ENCODE data around the gene TASP1. TPM values are rescaled to one million over a fixed set of nuclear protein-coding genes. Genes with fewer than 3 reads are reported as not detected.

Gene TASP1
- total and polyA plus RNA-seq, 10 of the 15 experiments (the other 5 are each of a cell fraction or from before 2014, with no cell fraction given): 7.4 to 17.8 (median 10.5) TPM

DNA sequence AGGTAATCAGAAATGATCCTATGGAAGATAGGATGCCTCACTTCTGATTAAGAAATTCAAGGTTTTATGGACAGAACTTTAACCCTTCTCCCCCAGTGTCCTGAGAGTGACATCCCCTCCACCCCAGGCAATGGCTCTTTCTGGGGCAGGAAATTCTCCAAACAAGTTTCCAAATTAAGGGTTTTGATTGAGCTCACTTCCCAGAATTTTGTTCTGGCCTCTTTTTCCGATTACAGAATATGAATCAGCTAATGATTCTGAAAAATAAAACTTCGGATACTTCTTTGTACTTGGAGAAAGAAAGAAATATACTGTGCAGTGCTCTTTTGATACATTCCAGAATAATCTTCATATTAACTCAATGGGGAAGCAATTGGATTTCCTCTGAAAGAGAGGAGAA lies 32.8 kb upstream of the TASP1 start (continued):
- TF ChIP-seq, protein P1, sequence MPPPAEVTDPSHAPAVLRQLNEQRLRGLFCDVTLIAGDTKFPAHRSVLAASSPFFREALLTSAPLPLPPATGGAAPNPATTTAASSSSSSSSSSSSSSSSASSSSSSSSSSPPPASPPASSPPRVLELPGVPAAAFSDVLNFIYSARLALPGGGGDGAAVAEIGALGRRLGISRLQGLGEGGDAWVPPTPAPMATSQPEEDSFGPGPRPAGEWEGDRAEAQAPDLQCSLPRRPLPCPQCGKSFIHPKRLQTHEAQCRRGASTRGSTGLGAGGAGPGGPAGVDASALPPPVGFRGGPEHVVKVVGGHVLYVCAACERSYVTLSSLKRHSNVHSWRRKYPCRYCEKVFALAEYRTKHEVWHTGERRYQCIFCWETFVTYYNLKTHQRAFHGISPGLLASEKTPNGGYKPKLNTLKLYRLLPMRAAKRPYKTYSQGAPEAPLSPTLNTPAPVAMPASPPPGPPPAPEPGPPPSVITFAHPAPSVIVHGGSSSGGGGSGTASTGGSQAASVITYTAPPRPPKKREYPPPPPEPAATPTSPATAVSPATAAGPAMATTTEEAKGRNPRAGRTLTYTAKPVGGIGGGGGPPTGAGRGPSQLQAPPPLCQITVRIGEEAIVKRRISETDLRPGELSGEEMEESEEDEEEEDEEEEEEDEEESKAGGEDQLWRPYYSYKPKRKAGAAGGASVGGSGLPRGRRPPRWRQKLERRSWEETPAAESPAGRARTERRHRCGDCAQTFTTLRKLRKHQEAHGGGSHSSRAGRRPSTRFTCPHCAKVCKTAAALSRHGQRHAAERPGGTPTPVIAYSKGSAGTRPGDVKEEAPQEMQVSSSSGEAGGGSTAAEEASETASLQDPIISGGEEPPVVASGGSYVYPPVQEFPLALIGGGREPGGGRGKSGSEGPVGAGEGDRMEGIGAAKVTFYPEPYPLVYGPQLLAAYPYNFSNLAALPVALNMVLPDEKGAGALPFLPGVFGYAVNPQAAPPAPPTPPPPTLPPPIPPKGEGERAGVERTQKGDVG (CRISPR knock-in tag; IDR thresholded peaks at IDR 0.05): no peak

DNA sequence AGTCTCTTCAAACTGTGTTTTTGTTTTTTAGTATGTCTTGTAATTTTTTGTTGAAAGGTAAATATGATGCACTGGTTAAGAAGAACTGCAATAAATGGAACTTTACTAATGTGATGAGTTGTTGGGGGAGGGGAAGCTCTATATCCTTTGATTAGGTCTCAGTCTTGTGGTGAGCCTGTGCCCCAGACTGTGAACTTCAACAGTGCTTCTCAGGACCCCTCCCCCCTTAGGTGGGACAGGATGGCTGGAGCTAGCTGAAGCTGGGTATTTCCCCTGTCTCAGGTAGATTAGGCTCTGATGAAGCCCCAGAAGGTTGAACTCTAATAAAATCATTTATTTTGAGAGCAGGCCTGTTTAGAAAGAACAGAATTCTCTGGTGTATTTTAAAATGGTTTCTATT lies 31.4 kb upstream of the TASP1 start:
- Histone ChIP-seq H3K9ac (ENCODE audit: control insufficient read depth, insufficient read depth, low read length) (no peak overlapping the region), H3K36me3 (ENCODE audit: control insufficient read depth in 2 of 2, insufficient read depth in 2 of 2, low read length in 1 of 2) (no peaks in the 10 kb centered on the region), H3K4me1 (ENCODE audit: control insufficient read depth, insufficient read depth, low read length) (peaks cover 4% of the 10 kb centered on the region), H2AFZ (ENCODE audit: control insufficient read depth, low read depth, low read length) (no peak overlapping the region), H3K4me2 (ENCODE audit: control insufficient read depth, insufficient read depth) (no peak overlapping the region), H3K4me3 (no peak overlapping the region), H3K9me3 (replicated peaks; ENCODE audit: control insufficient read depth, insufficient read depth, low read length) (no peaks in the 10 kb centered on the region; the same call in 2 of the 3 replicates), H4K20me1 (ENCODE audit: control insufficient read depth, insufficient read depth) (no peaks in the 10 kb centered on the region), H3K27me3 (replicated peaks in 1 of 2; ENCODE audit: control insufficient read depth in 2 of 2, insufficient read depth in 2 of 2, low read length in 1 of 2) (no peaks in the 10 kb centered on the region; a peak in 1 of 4 replicates), H3K27ac (ENCODE audit: control insufficient read depth, insufficient read depth) (no peak overlapping the region), H3K79me2 (ENCODE audit: control insufficient read depth, insufficient read depth, low read length) (no peaks in the 10 kb centered on the region)
- ChIA-PET POLR2A (no interaction called here), RAD21 (ENCODE audit: unreplicated experiment) (no interaction called here), CTCF (interaction anchor here (1.5 kb wide), 1 partner anchor 10 kb away, joined by 4 read pairs; no protein-coding TSS in a partner anchor), SMC1A (ENCODE audit: uncharacterized antibody, unreplicated experiment) (interaction anchor here (0.6 to 1.5 kb wide), 5 partner anchors 9 to 134 kb away, joined by 3 to 5 read pairs (median 3); no protein-coding TSS in a partner anchor)
- FAIRE-seq: no peak
- ATAC-seq: peak; percentile 33; the same call in 2 of the 3 replicates
- no TSS peak for BruUV-seq (replicated peaks)
- TF ChIP-seq, protein P2, sequence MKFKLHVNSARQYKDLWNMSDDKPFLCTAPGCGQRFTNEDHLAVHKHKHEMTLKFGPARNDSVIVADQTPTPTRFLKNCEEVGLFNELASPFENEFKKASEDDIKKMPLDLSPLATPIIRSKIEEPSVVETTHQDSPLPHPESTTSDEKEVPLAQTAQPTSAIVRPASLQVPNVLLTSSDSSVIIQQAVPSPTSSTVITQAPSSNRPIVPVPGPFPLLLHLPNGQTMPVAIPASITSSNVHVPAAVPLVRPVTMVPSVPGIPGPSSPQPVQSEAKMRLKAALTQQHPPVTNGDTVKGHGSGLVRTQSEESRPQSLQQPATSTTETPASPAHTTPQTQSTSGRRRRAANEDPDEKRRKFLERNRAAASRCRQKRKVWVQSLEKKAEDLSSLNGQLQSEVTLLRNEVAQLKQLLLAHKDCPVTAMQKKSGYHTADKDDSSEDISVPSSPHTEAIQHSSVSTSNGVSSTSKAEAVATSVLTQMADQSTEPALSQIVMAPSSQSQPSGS (IDR thresholded peaks at IDR 0.05; ENCODE audit: low read length): no peak
- peak; percentile 10; the same call in 1 of the 2 replicates for TF ChIP-seq RUNX3 (IDR thresholded peaks at IDR 0.05; ENCODE audit: low read length)
- in situ Hi-C loops (cut with MboI): no loop called here
- DNase-seq (ENCODE audit: low read depth, low spot score): no peak
- intact Hi-C loops (cut with micrococcal nuclease; ENCODE audit: unreplicated experiment): no loop called here

Data from GM12878 (cell line).